HG03571 (cell line): ENCODE data around the gene UNC13A.

ENCODE experiments used
- ATAC-seq: cut with Tn5 transposase; IDR thresholded peaks from one replicate; pipeline ENCODE4 v1.9.1; 2021; ENCODE audit not compliant: unreplicated experiment

The UNC13A gene

DNA sequence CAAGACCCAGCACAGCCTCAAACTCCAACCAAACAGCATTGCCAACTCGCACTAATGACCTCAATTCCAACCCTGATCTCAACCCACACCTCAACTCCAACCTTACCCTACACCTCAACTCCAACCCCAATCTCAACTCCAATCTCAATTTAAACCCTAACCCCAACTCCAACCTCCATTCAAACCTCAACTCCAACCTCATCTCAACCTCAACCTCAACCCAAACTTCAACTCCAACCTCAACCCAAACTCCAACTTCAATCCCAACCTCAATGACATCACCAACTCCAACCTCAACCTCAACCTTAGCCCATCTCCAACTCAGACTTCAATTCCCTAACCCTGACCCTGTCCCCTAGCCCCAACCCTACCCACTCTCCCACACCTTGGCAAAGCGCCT, 58.4 kb downstream of the UNC13A start:
- ATAC-seq = no peak

DNA sequence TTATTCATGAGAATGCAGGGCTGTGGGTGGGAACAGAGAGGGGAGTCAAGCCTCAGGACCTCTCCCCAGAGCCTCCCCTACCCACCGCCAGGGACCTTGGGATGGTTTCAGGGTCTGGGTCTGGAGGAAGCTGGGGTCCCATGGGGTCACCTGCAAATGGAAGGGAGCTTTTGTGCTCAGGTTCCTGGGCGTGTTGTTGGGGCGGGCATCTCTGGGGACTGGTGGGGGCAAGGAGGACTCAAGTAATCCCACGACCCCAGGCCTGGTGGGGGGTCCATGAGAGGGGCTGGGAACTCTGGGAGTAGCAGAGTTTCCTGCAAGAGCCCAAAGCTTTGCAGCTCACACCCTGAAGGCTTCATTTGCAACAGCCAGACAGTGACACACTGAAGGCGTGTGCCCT, 60.2 kb downstream of the UNC13A start:
- ATAC-seq = no peak

DNA sequence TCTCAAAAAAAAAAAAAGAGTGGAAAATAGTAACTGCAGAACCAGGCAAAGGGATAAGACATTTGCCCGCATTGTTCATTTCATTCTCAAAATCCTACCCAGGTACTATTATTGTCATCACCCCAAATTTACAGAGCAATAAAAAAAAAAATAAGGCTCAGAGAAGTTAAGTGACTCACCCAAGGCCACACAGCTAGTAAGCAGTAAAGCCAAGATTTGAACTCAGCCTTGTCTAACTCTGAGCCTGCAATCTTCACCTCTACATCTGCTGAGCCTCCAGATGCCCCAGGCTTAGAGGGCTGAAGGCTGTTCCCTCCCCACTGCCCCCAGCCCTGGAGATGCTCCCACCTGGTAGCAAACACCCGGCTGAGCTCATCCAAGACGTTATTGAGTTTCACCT, 61.0 kb downstream of the UNC13A start:
- no peak for ATAC-seq

DNA sequence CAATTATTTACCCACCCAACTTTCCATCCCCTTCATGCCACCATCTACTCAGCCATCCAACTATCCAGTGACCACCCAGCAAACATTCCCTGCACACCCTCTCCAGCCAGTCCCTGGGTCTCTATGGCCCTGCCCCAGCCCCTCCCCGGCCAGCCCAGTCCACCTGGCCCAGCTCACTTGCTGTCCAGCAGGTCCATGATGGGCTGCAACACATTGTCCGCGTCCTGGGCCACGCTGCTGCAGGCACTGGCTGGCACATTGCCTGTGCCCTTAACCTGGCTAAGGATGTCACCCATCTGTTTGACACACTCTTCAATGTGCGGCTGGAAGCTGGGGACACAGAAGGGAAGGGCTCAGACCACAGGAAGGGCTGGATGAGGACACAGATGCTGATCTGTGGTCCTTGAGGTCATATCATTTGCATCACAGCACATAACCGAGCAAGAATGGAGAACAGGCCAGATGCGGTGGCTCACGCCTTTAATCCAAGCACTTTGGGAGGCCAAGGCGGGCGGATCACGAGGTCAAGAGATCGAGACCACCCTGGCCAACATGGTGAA, 61.6 kb downstream of the UNC13A start:
- ATAC-seq = no peak

DNA sequence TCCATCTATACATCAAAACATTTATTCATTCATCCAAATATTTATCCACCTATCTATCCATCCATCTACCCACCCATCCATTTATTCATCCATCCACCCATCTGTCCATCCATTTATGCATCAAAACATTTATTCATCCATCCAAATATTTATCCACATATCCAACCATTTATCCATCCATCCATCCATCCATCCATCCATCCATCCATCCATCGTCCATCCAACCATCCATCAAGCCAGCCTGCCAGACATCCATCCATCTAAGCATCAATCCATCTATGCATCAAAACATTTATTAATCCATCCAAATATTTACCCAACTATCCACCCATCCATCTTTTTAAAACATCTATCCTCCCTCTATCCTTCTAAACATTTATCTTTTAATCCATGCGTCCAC, 62.2 kb downstream of the UNC13A start:
- no peak for ATAC-seq

DNA sequence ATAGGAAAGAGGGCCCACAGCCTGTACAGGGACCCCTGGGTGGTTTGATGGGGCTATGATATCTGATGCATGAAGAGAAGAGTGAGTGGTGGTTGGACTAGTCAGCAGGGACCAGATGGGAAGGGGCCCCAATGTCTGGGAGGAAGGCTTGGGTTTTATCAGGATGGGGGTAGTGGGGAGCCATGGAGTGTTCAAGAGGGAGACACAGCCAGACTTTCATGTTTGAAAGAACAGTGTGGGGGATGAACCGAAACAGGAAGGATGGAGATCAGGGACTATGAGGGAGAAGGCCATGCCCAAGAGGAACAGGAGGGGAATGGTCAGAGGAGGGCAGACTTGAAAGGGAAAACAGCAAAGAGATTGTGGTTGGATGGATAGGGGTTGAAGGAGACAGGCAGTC, 63.1 kb downstream of the UNC13A start:
- ATAC-seq = no peak

DNA sequence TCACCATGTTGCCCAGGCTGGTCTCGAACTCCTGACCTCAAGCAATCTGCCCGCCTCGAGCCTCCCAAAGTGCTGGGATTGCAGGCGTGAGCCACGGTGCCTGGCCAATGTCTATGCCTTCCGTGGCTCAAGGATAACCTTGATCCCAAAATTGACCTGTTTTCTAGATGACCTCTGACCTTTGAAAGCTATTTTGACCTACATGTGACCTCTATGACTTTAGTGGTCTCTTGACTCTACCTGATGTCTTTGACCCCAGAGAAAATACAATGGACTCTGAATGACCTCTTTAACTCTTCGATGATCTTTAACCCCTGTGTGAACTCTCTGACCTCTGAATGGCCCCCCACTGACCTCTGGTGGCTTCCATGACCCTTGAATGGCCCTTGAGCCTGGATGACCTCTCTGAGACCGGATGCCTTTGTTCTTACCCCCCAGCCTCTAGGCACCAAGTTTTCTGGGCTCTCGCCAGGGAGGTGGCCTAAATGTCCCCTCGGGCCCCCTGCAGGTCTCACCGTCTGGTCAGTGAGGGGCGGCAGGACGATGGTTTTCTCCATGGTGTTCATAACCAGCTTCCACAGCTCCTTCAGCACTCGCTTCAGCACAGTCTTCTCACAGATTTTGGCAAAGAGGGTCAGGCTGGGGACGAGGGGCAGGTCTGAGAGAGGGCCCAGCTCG, 63.7 kb downstream of the UNC13A start:
- ATAC-seq = no peak

DNA sequence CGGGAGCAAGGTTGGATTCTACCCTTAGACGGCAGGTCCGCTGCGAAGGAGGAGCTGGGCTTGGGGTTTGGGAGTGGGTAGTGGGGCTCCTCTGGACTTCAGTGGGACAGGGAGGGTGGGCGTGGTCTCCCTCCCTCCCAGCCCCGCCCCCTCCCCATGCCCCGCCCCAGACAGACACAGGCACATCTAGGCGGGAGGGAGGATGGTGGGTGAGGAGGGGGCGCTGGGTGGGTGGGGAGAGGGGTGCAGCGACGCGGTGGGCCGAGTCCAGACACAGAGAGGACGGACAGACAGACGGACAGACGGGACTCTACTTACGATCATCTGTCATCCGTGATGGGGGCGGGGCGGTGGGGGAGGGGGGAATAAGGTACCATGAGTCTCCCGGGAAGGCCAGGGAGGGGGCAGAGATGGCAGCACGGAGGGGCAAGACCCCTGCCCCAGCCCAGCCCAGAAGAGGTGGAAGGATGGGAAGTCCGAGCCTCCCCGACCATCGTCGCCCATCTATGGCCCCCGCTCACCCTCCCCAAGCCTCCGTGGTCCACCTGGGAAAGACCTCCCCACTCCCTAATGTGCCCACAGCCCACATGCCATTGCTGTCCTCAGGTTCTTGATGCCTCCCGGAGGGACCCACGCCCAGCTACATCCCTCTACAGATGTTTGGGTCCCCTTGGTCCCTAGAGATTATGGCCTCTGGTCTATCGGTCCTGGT, 64.8 kb downstream of the UNC13A start:
- no peak for ATAC-seq

DNA sequence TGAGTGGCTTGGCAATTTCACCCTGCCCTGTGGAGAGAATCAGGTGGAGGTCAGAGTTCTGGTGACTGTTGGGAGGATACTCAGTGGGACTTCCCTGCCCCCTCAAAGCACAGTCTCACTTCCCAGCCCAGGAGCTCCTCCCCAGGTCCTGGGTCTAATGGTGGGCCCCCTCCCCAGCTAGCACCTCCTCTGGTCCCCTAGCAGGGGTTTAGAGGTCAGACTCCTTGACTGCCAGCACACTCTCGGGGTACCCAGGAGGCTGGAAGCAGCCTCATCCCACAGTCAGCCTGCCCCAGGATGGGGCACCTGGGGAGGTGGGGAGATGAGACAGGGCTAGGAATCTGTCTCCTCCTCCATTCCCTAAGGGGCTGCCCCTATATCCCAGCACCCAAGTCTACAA, 67.5 kb downstream of the UNC13A start:
- ATAC-seq = no peak

DNA sequence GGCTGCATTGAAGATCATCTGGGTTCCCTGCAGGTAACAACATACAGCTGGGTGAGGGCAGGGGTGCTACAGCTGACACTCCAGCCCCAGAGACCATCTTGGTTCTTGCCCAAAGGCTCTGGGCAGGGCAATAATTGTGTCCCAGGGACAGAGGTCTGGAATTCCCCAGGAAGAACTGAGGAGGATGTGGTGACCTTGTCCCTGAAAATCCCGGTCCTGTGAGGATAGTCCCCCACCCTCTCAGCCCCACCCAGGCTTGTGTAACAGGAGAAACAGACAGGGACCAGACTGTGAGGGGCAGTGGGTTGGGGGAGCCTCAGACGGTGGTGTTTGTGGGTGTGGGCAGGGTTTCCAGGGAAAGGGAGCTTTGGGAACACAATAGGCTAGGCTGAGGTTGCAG, 69.2 kb downstream of the UNC13A start:
- no peak for ATAC-seq

DNA sequence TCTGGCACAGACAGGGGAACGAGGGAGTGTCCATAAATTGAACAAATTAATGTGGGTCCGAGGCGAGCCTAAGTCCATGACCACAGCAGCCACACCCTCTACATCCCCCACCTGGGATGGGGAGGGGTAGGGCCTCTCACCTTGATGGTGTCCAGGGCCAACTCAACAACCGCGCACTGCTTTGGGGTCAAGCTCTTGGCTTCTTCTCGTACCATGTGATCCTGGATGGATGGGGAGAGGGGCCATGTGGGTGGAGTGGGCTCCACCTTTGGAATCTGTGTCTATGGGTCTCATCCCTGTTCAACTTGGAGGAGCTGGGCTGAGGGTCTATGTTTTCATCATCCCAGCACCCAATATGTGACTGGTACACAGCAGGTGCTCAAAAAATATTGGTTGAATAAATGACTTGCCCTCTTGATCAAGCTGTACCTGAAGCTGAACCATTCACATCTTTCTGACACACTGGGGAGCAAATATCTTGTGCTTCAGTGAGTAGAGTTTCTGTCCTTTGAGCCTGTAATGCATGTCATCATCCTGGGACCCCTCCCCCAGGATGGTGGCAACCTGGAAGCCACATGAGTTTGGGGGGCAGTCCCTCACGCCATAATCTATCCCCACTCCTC, 69.8 kb downstream of the UNC13A start:
- ATAC-seq = no peak

DNA sequence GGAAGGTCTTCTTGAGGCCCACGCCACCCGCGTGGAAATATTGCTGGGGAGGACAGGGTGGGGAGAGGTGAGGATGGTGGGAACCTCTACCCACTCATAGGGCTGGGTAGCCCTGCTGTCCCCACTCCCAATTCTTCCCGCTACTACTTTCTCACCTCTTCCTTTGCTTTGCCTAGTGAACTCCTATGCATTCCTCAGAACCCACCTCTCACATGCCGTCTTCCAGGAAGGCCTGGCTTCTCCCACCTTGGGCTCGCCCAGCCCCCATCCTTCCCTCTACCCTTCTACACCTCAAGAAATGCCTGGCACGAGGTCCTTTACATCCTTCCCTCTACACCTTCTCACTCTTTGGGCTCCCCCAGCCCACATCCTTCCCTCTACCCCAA, 70.4 kb downstream of the UNC13A start:
- no peak for ATAC-seq

DNA sequence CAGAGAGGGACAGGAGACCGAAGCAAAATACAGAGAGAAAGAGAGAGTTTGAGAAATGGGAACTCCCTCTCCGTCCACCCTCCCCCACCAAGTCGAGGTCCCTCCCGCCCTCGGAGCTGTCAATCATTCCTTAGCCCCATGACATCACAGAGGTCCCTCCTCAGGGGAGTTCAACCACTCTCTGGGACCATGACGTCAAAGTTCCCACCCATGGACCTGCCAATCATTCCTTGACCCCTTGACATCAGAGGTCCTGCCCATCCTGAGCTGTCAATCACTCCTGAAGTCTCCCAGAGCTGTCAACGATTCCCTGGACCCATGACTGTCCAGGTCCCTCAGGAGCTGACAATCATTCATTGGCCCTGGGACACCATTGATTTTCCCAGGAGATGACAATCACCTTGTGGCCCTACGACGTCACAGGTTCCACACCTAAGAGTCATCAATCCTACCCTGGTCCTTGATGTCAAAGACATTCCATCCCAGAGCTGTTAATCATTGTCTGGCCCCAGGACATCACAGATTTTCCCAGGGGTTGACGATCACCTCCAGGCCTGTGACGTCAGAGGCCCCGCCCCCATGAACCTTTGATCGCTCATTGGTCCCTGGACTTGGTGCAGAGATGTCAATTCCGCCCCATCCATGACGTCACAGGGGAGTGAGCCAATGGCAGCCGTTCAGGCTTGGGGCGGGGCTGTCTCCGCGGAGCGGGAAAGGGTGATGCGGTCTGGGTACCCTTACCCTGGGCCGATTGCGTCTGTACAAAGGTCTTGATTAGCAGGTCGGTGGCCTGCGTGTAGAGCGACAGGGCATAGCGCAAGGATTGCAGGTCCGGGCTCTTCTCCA, 71.0 kb downstream of the UNC13A start:
- no peak for ATAC-seq

DNA sequence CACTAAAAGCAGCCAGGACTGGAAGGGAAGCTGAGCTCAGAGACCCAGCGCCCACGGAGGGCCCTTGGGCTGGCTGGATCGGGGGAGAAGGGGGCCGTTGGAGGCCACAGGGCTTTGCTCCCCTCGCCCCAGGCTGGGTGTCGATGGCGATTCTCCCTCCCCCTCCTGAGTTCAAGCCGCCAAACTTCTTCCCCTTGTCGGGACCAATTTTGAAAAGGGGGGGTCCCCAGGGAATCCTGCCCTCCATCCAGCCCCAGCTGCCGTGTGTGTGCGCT, 71.5 kb downstream of the UNC13A start:
- no peak for ATAC-seq

DNA sequence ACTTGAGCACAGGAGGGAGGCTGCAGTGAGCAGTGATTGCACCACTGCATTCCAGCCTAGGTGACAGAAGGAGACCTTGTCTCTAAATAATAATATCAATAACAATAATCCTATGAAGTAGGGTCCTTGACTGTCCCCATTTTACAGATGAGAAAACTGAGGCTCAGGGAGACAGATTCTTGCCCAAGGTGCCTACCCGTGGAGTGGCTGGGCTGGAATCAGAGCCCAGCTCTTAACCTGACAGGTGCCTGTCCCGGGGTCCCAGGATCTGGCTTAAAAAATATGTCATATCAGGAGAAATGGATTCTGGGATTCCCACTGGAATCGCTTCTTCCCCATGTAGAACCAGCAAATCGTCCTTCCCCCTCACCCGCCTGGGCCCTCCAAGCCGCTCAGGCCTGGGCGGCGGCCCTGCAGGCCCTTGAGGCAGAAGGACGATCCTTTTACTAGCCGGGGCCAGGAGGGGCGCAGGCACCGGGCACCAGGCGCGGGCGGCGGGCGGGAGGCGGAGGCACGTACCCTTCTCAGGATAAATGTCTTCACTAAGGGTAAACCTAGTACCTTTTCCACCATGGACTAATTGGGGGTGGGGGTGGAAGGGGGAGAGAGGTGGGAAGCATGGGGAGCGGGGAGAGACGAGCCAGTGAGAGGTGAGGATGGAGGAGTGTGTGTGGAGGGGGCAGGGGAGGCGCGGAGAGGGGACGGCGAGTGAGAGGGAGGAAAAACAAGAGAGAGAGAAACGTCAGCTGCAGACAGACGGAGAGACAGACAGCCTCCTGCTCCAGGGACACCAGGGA, 72.1 kb downstream of the UNC13A start:
- no peak for ATAC-seq

DNA sequence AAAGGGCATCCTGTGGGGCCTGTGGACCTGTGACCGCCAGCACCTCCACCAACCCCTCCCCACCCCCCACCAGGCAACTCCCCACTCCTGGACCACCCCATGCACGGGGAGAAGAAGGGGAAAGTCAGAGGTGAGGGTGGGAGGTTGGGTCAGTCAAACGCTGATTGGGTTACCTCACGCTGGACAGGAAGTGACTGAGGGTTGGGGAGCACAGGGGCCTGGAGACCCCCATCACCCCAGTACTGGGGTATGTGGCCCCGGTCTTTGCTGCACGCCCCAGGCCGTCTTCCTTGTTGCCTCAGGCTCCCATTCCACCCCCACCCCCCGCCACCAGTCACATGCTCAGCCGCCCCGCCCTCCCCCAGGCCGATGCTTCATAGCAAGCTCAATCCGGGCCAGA, 73.7 kb downstream of the UNC13A start:
- ATAC-seq = no peak

DNA sequence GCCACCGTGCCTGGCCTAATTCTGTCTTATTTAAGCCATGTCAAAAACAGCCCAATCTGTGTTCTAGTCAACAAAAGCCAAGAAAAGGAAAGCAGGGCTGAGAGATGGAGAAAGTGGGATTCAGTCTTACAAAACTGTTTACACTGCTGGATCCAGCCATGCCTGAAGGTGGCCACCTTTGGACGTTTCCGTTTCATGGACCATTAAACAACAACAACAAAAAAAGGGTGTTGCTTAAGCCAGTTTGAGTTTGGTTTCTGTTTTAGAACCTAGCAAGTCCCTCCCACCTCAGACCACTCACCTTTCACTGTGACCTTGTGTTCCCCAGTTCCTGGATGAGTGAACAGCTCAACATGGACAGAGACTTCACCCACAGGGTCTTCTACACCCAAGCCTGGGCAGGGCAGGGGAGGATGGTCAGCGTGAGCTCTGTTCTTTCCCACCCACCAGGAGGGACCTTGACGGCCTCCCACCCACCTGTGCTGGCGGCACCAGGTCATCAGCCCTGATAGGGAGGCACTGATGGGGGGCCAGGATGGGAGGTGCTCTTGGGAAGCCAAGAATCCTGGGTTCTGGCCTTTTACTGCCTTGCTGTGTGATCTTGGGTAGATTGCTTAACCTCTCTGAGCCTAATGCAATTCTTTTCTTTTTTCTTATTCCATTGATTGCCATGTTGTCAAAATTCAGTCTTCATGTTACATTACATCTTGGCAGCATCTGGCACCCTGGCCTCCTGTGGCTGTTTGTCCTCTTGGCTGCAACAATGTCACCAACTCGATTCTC, 76.5 kb downstream of the UNC13A start:
- no peak for ATAC-seq

DNA sequence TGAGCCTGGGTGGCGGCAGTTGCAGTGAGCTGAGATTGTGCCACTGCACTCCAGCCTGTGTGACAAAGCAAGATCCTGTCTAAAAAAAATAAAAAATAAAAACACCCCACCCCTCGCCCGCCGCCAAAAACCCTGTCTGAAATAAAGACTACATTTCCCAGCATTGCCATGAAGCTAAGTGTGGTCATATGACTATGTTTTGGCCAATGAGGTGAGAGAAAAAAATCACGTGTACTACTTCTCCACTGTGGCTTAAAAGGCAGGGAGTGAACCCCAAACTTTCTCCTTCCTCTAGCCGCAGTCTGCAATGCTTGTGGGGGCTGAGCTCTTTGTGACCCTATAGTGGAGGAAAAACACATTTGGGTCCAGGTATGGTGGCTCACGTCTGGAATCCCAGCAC, 77.8 kb downstream of the UNC13A start:
- ATAC-seq = no peak

DNA sequence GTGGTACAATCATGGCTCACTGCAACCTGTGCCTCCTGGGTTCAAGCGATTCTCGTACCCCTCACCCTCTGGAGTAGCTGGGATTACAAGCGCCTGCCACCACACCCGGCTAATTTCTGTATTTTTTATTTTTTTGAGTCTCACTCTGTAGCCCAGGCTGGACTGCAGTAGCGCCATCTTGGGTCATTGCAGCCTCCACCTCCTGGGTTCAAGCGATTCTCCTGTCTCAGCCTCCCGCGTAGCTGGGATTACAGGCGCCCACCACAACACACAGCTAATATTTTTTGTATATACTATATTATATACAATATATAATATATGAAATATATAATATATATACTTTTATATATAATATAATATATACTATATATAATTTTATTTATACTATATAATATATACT, 80.2 kb downstream of the UNC13A start:
- no peak for ATAC-seq

DNA sequence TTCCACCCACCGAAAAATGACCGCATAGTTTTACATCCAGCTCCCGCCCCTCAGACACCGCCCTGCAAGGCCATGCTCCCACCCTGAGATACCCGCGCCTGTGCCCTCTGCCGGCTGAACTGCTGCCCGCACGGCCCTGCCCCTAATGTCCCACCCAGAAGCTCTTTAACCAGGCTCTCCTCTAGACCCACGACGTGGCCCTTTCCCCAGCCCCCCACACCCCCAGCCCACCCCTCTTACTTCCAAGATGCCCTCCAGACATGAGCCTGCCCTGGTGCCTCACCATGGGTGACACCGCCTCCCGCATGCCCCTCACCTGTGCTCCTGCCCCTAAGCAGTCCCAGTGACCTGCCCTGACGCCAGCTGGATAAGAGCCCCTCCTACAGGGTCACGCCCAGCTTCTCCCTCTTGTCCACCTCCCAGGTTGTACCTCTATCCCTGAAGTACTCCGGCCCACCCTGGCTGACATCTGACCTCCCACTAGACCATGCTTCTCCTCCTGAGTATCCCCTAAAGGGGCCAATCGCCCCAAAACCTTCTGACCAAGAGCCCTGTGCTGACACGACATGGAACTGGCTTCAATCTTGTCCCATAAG, 81.5 kb downstream of the UNC13A start:
- no peak for ATAC-seq
